Fibroblast of mammary gland (primary cell): ENCODE results near the gene GALC.
A peak's percentile ranks its signal among the peaks of the same experiment; 100 is the strongest.

ENCODE experiments used
- DNase-seq: peaks from one replicate; pipeline ENCODE4 v3.0.0-alpha.2; 2010; ENCODE audit warnings: low read depth
- H3K4me3 ChIP-seq: 2 replicates; pipeline ENCODE4 v1.5.1; 2011; ENCODE audit warnings: low read depth, mild to moderate bottlenecking, low read length, moderate library complexity; ENCODE audit not compliant: control insufficient read depth
- TF ChIP-seq, protein P1 (sequence below): conservative IDR thresholded peaks from 2 replicates; pipeline ENCODE4 v1.5.1; 2011; ENCODE audit warnings: low read depth, low read length, inconsistent platforms; ENCODE audit not compliant: control insufficient read depth, insufficient read depth

Gene GALC

DNA sequence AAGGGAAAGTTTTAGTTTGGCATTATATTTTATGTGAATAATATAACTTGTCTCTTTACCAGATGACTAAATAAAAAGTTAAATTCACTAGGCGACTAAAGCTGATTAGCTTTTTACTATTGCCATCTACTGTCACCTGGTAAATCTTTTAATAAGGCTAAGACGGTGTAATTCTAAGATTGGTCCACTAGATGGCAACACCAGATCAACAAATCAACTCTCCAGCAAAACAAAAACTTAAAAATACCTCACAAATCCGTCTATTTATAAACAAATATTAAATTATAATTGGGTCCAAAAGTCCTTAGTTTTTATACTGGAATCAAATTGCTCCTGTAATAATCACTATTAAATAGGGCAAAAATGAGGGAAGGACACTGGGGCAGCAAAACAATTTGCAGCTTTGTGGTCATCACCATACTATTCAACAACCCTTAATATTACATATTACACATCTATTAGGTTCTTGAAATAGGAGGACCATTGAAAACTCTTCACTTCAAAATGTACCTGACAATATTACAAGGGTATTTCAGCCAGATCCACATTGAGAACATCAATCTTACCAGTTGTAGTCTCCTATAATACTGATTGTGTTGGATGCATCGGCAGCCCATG, 47.9 kb downstream of the GALC start:
- no peak overlapping the region for H3K4me3 ChIP-seq
- TF ChIP-seq, protein P1, sequence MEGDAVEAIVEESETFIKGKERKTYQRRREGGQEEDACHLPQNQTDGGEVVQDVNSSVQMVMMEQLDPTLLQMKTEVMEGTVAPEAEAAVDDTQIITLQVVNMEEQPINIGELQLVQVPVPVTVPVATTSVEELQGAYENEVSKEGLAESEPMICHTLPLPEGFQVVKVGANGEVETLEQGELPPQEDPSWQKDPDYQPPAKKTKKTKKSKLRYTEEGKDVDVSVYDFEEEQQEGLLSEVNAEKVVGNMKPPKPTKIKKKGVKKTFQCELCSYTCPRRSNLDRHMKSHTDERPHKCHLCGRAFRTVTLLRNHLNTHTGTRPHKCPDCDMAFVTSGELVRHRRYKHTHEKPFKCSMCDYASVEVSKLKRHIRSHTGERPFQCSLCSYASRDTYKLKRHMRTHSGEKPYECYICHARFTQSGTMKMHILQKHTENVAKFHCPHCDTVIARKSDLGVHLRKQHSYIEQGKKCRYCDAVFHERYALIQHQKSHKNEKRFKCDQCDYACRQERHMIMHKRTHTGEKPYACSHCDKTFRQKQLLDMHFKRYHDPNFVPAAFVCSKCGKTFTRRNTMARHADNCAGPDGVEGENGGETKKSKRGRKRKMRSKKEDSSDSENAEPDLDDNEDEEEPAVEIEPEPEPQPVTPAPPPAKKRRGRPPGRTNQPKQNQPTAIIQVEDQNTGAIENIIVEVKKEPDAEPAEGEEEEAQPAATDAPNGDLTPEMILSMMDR, result peak; percentile 50
- DNase-seq, result peak; percentile 75

DNA sequence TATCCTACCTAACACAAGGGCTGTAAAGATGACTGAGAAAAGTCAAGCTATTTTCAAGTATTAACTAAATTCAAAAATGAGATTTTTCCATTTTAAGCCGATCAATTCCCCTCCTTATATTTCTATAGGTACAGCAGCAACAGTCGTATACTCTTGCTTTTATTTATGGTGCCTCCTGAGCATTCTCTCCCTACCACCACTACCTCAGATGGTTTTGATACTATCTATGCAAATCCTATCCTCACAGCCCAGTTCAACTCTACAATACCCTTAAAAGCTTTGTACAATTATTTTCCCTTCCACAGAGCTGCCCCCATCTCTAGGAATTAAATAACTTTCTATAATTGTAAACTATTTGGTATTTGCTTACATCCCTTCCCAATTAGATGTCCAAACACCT, 52.1 kb downstream of the GALC start:
- TF ChIP-seq, protein P1, result no peak
- no peak for DNase-seq
- no peak overlapping the region for H3K4me3 ChIP-seq

DNA sequence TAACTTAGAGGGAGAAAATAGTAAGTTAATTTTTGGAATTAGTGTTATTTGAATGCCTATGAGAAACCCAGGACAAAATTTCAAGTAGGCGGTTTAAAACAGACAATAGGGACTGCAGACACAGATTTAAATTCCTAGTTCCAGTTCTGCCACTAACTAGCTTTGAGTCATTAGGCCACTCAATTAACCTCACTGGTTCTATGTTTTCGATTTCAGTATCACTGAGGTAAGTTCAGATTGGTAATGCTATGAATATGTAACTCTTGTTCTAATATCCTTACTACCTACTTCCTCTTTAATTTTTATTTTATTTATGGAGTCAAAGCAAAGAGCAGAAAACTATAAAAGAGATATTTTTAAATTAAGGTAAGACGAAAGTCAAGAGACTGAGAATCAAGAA, 52.6 kb downstream of the GALC start:
- TF ChIP-seq, protein P1, result no peak
- H3K4me3 ChIP-seq, result no peak overlapping the region
- no peak for DNase-seq

DNA sequence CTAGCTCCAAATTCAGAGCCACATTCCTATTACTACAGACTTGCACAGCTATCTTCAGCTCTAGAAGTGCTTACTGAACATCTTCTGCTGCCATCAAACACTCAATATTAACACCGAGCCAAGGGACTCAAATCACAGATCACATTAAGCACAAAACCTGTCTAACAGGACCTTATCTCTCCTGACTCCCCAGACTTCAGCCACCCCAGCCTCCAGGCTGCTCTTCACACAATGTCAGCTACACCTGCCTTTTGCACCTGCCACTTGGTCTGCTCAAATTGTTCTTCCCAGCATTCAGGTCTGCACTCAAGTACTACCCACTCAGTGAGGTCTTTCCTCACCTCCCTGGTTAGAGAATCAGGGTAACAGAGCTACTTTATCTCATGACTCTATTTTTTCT, 57.1 kb downstream of the GALC start:
- no peak overlapping the region for H3K4me3 ChIP-seq
- no peak for DNase-seq
- TF ChIP-seq, protein P1, result no peak

DNA sequence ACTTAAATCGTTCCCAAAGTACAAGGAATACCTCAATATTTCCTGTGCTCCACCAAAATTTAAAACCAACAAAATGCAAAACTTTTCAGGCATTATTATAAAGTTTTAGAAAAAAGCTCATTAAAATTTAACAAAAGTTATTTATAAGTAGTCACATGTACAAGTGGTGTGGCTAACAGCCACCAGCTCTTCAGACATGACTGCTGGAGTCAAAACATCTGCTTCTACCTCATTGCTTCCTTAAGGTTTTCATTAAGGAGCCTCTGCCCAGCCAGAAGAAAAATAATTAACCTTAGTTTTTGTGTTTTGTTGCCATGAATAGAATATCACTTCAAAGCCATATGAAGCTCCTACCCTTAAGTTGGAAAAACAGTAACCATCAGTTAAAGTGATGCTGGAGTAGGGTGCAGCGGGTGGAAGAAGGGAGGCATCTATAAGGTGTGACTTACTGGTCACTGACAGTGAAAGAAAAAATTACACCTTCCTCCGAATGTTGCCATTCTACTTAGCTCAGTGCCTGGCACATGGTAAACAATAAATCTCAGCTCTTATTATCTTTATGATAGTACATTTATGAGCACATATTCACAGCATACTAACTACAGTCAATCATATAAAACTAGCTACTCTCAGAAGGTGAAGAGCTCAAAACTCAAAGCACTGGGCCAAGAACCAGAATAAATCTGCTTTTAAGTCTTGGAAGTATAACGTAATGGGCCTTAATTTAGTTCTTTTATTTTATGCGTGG, 57.7 kb downstream of the GALC start:
- no peak overlapping the region for H3K4me3 ChIP-seq
- DNase-seq, result peak; percentile 8
- TF ChIP-seq, protein P1, result no peak

DNA sequence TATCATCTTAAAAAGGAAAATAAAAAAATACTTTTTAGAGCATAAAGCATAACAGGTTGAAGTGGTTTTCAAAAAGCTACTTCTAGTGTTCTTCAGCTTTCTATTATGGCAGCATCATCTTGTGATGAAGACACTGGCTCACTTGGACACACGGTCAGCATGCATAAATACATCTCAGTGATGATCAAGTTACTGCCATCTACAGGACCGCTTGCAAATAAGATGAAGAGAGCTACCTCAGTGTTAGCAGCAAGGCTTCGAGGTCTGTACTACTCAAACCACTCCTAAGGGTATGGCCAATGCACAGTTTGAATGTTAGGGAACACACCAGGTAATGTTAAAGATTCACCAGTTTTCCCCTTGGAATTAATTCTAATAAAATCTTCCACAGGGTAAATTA, 58.8 kb downstream of the GALC start:
- peak; percentile 5 for DNase-seq
- H3K4me3 ChIP-seq, result no peak overlapping the region
- TF ChIP-seq, protein P1, result no peak

DNA sequence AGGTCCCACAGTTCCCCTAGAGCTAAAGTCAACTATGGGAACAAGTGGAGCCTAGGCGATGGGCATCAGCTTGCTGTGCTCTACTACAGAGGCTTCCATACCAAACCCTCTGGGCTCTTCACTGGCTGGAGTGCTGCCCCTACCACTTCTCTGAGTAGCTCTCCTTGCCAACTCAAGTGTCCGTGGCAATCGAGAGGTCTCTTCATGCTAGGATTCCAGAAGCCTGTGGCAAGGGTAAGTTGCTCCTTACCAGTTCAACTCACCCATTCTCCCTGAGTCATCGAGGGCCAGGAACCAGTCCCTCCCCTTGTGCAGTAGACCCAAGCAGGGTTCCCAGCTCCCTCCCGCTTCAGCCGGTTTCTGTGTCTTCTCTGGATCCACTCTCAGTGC, 76.1 kb downstream of the GALC start:
- DNase-seq, result no peak
- no peak overlapping the region for H3K4me3 ChIP-seq
- TF ChIP-seq, protein P1, result no peak
